Hematopoietic multipotent progenitor cell treated with erythropoietin and hydrocortisone succinate and interleukin-3 and kit ligand, for 17 days (in vitro differentiated cells): ENCODE data around the gene C5orf58.

ENCODE experiments used
- DNase-seq: peaks from one replicate; pipeline ENCODE4 v3.0.0-alpha.2; 2015; ENCODE audit warnings: low spot score

C5orf58 gene

DNA sequence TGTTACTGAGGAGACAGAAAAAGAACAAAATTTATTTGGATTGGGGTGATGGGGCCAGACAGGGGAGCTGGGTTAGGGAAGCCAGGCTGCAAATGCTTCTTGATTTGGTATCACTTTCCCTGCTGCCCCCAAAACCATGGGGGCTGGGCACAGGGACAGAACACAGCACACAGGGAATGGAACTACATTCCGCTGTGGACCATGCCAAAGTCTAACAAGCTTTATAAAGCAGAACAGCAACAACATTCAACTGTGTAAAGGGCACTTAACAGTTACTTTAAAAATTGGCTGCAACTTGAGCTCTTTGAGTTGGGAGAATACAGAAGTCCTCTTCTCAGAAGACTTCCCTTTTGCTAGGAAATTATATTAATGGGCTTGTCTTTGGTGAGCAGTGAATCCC, 23.8 kb downstream of the C5orf58 start:
- no peak for DNase-seq

DNA sequence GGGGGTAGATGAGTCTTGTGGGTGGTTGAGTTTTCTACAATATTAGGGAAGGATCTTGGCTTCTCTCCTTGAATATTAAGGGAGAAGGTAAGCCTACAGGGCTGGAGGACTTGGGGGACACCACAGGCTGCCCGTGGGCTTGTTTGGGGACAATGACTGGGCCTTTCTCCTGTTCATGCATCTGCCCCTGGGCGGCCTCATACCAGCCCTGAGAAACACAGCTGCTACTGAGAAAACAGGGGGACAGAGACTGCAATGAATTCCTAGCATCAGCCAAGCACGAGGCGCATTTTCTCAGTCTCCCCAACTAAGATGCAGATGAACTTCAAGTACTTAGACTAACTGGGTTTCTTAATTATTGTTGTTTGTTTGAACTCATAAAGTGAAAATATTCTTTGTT, 24.6 kb downstream of the C5orf58 start:
- DNase-seq = no peak

DNA sequence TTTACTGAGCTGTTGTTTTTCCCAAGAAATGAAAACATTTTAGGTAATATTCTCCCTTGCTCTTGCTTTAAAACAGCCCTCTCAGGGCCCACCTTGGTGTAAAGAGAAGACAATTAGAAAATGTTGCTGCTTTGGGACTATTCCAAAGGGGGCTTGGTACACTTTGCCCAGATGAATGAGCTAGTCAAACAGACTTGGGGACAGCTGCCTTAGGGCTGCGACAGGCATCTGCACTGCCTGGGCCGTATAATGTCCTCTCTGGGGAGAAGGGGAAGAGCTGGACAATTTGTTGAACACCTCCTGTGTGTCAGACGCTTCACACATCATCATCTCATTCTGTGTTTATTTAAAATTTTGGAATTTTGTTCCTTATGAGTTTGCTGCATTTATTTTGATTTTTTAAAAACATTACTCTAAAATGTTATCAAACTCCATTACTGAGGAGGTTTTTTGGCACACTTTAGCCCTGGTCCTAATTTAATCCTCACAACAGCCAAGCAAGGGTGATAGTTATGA, 28.8 kb downstream of the C5orf58 start:
- DNase-seq = no peak

GRCh38 chr5:170262061-170263045, 29.6 kb downstream of the C5orf58 start:
- DNase-seq = no peak

GRCh38 chr5:170263906-170264305, 31.1 kb downstream of the C5orf58 start:
- DNase-seq = no peak

DNA sequence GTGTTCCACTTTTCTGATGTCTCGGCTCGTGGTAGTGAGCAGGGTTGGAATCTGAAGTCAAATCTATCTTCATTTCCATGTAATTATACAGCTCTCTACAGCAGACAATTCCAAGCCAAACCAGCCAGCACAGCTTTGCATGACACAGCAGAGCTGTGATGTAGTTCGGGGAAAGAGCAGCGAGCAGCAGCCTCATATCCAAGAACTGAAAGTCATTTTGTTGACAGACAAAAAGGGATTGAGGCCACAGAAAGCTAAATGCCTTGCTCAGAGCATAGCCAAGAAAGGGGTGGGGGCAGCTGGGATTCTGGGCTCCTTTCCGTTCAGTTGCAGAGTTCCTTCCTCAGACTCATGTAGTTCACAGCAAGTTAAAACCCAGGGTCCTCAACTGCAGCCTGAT, 32.7 kb downstream of the C5orf58 start:
- DNase-seq = no peak

GRCh38 chr5:170266570-170267381, 34.0 kb downstream of the C5orf58 start:
- DNase-seq = no peak

GRCh38 chr5:170267431-170268152, 34.8 kb downstream of the C5orf58 start:
- DNase-seq = peak; percentile 77

- no peak for DNase-seq
Measured at GRCh38 chr5:170268153-170268689, 35.4 kb downstream of the C5orf58 start.

GRCh38 chr5:170268884-170269283, 36.1 kb downstream of the C5orf58 start:
- DNase-seq = no peak

GRCh38 chr5:170269579-170269978, 36.8 kb downstream of the C5orf58 start:
- DNase-seq = no peak

DNA sequence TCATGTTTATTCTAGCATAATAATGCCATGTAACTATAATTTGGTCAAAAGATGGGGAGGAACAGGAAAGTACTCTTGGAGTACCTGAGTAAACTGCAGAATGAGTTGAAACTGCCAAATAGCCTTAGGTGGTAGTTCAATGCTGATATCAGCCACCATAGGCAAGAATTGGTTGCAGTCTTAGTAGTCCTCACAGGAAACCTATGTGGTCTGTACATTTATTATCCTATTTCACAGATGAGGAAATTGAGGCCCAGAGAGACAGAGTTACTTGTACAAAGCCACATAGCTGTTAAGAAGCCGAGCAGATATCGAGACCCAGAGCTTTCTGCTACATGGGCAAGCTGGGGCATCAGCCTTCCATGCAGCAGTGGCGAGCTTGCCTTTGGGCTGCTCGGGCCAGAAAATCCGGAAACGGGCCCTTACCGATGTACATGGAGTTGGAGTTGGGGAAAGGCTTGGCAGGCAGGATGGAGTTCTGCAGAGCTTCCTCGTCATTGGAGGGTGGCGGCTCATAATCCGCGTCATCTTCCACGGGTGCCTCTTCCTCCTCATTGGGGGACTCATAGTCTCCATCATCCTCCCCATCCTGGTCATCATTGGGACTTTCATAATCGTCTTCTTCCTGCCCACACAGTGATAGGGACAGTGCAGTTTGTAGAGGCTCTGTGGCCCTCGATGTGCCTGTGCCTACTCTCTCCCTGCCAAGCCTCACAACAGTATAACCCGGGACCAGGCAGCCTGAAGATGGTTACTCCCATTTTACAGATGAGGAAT, 37.7 kb downstream of the C5orf58 start:
- no peak for DNase-seq

GRCh38 chr5:170273968-170274710, 41.4 kb downstream of the C5orf58 start:
- DNase-seq = peak; percentile 38

GRCh38 chr5:170275376-170275994, 42.7 kb downstream of the C5orf58 start:
- no peak for DNase-seq

DNA sequence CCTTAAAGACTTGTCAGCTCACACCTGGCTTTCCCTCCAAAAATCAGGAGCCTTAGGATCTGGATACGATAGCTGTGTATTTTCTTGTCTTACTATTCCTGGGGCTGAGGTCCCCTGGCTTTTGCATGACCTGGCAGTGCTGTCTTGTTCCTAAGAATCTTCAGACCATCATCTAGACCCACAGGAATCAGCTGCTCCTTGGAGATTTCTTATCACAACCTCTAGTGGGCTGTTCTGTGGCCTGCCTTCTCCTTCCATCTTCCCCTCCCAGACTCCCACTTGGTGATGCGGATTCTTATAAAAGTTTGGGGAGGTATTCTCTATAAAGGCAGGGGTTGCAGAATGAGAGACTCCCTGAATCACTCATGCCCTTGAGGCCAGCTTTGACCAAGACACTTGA, 43.4 kb downstream of the C5orf58 start:
- no peak for DNase-seq

- DNase-seq = no peak
Measured at GRCh38 chr5:170277867-170278281, 45.1 kb downstream of the C5orf58 start.

GRCh38 chr5:170278611-170279458, 46.0 kb downstream of the C5orf58 start:
- no peak for DNase-seq

DNA sequence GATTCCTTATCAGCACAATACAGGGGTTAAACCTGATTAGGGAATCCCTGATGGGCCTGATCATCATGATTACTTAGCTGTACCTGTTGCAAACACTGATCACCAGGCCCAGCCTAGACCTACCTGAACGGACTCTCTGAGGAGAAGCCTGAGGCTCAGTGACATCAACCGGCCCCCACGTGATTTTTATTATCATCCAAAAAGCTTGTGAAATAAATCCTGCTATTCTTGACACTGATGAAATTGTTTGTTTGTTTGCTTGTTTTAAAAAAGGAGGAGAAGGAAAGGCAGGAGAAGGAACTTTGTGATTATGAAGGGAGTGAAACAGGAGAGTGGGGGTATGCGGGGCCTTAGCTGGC, 46.7 kb downstream of the C5orf58 start:
- DNase-seq = no peak

DNA sequence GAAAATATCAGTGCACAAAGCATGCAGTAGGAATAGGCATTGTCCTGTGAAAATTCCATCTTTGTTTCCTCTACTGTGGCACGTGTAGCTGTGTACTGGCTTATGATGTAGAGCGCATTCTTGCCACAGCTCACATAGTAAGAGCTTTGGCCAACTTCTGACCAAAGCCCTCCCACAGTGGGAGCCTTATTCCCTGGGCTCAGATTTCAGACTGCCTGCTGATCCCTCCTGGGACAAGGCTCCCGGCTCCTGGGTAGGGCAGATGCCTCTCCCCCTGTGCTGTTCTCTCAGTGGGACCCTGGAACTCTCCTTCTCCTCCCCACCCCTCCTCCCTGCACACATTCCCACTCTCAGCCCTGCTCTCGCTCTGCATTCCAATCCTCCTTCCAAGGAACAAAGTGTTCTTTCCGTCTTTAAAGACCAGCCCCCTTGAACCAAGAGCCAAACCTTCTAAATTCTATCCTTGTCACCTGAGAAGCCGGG, 47.3 kb downstream of the C5orf58 start:
- no peak for DNase-seq
